Posterior cingulate gyrus (tissue), 11 donors: ENCODE data around the gene ZCCHC7.
"Not testable (repeated sequence)": the region's sequence is repeated elsewhere in the genome, so short reads cannot be mapped to it uniquely, and the experiment has no call there.

ENCODE experiments used
- DNase-seq, 10 donors: peaks; one replicate each; pipeline versions ENCODE4 v3.0.0 to v3.0.0-alpha.2; 2020 to 2021; ENCODE audit warnings: mixed read lengths in 3 of 10
- intact Hi-C: fragments of 100-400 bp; cut with DNase I; formaldehyde crosslinking; loops from one replicate; pipeline ENCODE4 v1.15.1; 2023

The ZCCHC7 gene

GRCh38 chr9:37385286-37385685 is 264.9 kb downstream of the ZCCHC7 start:
- intact Hi-C loops, result no loop called here
- no peak for DNase-seq

DNA sequence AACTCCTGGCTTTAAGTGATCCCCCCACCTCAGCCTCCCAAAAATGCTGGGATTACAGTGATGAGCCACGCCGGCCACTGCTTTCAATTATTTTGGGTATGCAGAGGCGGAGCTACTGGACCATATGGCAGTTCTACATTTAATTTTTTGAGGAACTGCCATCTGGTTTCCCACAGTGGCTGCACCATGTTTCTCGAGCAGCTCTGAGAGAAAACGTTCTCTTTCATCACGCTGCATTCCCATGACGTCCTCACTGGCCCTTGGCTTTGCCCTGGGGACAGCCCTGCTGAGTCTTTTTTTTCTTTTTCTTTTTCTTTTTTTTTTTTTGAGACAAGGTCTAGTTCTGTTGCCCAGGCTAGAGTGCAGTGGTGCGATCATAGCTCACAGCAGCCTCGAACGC is 266.6 kb downstream of the ZCCHC7 start:
- intact Hi-C loops, result no loop called here
- DNase-seq, result no peak

DNA sequence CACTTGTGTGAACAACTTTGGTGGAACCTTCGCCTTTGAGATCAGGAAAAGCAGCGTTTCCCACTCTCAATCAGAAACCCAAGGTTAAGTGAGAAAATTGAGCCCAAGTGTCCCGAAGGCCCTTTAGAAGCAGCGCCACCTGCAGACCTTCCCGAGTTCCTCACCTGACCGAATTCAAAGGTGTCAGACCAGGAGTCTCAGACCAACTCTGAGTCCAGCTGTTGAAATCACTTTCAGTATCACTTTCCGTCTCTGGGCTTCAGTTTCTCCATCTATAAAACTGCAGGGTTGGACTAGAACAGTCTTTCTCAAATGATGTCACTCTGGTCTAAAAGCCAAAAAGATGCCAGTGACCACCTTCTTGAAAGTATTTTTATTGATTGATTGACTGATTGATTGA is 270.4 kb downstream of the ZCCHC7 start:
- DNase-seq, result no peak
- intact Hi-C loops, result no loop called here

DNA sequence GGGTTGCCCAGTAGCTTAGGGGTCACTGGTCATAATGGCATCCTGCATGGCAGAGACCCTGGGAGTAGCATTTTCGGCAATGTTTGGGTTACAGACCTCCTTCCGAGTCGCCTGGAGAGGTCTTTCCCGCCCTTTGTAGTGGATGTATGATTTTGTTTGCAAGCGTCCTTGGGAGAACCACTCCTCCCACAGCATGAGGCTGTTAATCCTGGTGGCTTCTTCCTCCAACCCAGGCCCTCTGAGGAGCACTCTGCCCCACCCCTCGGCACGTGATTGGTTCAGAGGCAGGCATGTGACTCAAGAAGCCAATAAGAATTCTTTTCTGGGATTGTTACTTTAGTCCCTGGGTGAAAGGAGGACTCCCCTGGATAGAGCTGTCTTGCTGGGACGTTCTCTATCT is 271.9 kb downstream of the ZCCHC7 start:
- intact Hi-C loops, result no loop called here
- DNase-seq, result no peak

DNA sequence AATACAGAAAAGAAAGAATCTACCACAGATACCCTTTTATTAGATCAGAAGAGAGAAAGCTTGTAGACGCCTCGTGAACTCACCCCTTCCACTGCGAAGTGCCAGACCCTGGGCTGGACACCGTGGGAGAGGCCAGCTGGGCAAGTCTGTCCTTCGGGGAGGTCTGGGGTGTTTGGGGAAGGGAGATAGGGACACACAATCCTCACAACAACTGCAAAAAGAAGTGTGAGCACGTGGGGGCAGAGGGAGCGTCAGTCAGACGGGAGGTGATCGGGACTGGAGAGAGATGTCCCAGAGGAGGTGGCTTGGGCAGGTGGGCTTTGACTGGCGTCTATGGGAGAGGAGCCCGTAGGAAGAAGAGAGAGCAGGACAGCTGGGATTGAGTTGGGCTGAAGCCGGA is 274.9 kb downstream of the ZCCHC7 start:
- DNase-seq, result peak in 1 of 10 donors; percentile 55
- intact Hi-C loops, result no loop called here

- DNase-seq, result no peak
- intact Hi-C loops, result no loop called here
Measured at GRCh38 chr9:37395663-37396062, 275.3 kb downstream of the ZCCHC7 start.

DNA sequence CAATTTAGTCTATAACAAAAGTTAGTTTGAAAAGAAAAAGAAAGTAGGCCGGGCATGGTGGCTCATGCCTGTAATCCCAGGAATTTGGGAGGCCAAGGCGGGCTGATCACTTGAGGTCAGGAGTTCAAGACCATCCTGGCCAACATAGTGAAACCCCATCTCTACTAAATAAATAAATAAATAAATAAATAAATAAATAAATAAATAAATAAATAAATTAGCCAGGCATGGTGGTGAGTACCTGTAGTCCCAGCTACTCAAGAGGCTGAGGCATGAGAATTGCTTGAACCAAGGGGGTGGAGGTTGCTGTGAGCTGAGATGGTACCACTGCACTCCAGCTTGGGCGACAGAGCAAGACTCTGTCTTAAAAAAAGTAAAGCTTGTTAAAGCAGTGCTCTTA is 277.6 kb downstream of the ZCCHC7 start:
- intact Hi-C loops, DNase-seq: not testable (repeated sequence)

- no peak for DNase-seq
- intact Hi-C loops, result no loop called here
Measured at GRCh38 chr9:37398464-37399025, 278.2 kb downstream of the ZCCHC7 start.

DNA sequence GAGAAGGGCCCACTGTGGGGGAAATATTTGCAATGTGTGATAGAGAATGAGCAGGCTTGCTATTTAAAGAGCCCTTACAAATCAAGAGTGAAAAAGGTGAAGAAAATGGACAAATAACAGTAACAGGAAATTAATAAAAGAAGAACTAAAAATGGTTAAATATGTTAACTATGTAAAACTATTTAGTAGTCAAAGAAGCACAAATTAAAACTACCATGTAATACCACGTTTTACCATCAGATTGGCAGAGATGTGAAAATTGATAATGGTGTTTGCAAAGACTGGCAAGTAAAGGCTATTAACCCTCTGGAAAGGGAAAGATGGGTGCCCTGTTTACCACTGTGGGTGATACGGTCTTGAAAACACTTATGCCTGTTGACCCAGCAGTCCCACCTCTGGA is 279.0 kb downstream of the ZCCHC7 start:
- no peak for DNase-seq
- intact Hi-C loops, result no loop called here

DNA sequence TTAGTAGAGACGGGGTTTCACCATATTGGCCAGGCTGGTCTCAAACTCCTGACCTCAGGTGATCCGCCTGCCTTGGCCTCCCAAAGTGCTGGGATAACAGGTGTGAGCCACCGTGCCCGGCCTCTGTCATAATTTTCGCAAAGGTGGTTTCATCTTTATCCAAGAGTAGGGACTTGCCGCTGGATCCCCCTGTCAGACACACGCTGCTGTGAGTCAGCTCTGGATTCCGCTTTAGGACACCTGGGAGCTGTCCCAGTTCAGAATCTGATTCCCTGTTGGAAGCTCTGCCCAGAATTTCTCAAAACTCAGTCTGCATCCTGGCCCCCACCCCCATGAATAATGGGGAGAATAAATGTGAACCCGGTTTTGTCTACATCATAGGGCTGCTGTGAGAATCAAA is 284.2 kb downstream of the ZCCHC7 start:
- intact Hi-C loops, result no loop called here
- DNase-seq, result peak in 2 of 10 donors; percentile 15 to 43

DNA sequence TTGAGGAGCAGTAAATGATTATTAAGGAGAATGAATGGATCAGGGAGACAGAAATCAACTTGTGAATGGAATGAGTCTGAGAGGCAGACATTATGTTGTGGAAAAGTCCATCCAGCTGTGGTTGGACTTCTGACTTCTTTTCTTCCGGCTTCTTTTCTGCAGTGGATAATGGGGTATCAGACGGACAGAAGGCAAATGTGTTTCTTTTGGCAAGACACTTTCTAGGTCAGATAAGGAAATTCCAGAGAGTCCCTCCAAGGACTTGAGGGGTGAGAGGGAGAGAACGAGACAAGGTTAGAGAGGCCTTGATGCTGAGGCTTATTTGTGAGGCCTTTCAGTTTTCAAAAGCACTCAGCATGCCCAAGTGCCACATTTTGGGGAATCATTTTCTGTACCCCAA is 285.0 kb downstream of the ZCCHC7 start:
- intact Hi-C loops, result no loop called here
- DNase-seq, result no peak

DNA sequence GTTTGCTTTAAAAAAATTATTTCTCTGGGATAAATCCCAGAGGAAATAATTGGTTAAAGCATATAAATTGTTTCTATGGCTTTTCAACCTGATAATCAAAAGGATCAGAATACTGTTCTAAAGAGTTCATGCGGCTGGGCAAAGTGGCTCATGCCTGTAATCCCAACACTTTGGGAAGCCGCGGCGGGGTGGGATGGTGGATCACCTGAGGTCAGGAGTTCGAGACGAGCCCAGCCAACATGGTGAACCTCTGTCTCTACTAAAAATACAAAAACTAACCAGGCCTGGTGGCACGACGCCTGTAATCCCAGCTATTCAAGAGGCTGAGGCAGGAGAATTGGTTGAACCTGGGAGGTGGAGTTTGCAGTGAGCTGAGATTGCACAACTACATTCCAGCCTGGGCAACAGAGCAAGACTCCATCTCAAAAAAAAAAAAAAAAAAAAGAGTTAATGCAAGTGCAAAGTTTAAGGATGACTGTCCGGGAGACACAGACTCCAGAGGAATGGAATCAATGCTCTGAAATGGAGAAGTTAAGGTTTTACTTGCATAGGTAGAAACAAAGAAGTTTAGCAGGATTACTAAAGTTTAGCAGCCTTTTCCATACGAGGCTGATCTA is 285.5 kb downstream of the ZCCHC7 start:
- intact Hi-C loops, result no loop called here
- DNase-seq, result peak in 2 of 10 donors; percentile 18

DNA sequence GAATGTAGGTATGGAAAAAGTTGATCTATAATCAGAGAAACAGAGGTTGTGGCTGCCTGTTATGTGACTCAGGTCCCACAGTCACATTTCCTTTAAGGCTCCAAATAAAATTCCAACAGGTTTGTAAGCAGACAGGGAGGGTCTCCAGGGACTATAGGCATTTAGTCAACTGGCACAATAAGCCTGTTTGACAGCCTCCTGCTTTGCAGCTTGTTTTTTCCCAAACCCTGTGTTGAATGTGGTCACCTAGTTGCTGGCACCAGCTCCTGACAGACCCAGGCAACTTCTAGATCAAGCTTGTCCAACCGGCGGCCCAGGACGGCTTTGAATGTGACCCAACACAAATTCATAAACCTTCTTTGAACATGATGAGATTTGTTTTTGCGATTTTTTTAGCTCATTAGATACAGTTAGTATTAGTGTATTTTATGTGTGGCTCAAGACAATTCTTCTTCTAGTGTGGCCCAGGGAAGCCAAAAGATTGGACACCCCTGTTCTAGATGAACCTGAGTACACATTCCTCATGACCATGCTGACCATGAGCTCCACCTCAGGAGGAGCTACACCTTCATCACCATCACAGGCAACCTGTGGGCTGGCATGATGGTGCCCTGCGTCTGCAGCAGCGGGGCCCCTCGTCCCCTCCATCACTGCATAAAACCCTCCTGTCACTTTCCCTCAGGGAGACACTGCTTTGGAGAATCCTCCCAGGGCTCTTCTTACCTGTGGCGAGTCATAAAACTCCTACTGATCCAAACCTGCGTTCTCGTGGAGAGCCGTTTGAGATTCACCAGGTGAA is 286.4 kb downstream of the ZCCHC7 start:
- intact Hi-C loops, result no loop called here
- DNase-seq, result peak in 2 of 10 donors; percentile 27 to 44

- intact Hi-C loops, result no loop called here
- no peak for DNase-seq
Measured at GRCh38 chr9:37407468-37407867, 287.1 kb downstream of the ZCCHC7 start.
